H1 (cell line): ENCODE results near the gene C20orf96. TPM values are rescaled to one million over a fixed set of nuclear protein-coding genes. Genes with fewer than 3 reads are reported as not detected.

Experiments used
- CTCF ChIA-PET: fragments of 300-600 bp; sonication (Branson Sonifier 250); formaldehyde crosslinking; loops from one replicate; lab custom pipeline; 2021; ENCODE audit not compliant: partially characterized antibody; lab: Charles Lee
- POLR2A ChIA-PET: fragments of 300-600 bp; sonication (Branson Sonifier 250); formaldehyde crosslinking; loops from one replicate; lab custom pipeline; 2021; ENCODE audit warnings: inconsistent platforms; ENCODE audit not compliant: partially characterized antibody; lab: Charles Lee
- DNase-seq, 2 experiments: peaks; one replicate each; pipeline versions ENCODE4 v3.0.0 to v3.0.0-alpha.2; 2010 to 2022; ENCODE audit warnings: low spot score in 2 of 2, low read depth in 1 of 2, mixed read lengths in 1 of 2
- FAIRE-seq: peaks from 2 replicates; lab custom pipeline; 2011; peaks lifted over from hg19 to GRCh38; lab: Jason Lieb, UNC
- H2AFZ ChIP-seq: 2 replicates; pipeline ENCODE4 v1.8.1; 2012; ENCODE audit warnings: low read length, inconsistent platforms
- H2AK5ac ChIP-seq: 2 replicates; pipeline ENCODE4 v1.6.1; 2013; ENCODE audit warnings: low read depth, low read length
- H2BK120ac ChIP-seq: replicated peaks from 2 replicates; pipeline ENCODE3; 2013; ENCODE audit warnings: low read depth, low read length, inconsistent platforms
- H2BK12ac ChIP-seq: 2 replicates; pipeline ENCODE4 v1.6.1; 2013; ENCODE audit warnings: low read depth, low read length
- H2BK15ac ChIP-seq: 2 replicates; pipeline ENCODE4 v1.6.1; 2013; ENCODE audit warnings: low read length
- H2BK20ac ChIP-seq: 2 replicates; pipeline ENCODE4 v1.6.1; 2013; ENCODE audit warnings: low read length
- H2BK5ac ChIP-seq: 2 replicates; pipeline ENCODE4 v1.6.1; 2013; ENCODE audit warnings: low read depth, low read length
- H3K14ac ChIP-seq: 2 replicates; pipeline ENCODE4 v1.6.1; 2013; ENCODE audit warnings: inconsistent platforms; ENCODE audit not compliant: insufficient read length
- H3K18ac ChIP-seq: 2 replicates; pipeline ENCODE4 v1.6.1; 2013; ENCODE audit warnings: low read length; ENCODE audit errors: extremely low read depth
- H3K23ac ChIP-seq: 2 replicates; pipeline ENCODE4 v1.6.1; 2013; ENCODE audit warnings: inconsistent platforms; ENCODE audit not compliant: insufficient read length
- H3K23me2 ChIP-seq: 2 replicates; pipeline ENCODE4 v1.6.1; 2013; ENCODE audit warnings: low read depth, low read length
- H3K27ac ChIP-seq: 2 replicates; pipeline ENCODE4 v1.6.1; 2011; ENCODE audit warnings: low read depth, low read length, inconsistent platforms
- H3K27me3 ChIP-seq, 4 experiments: replicated peaks in 1 of 4; 1 replicate in 1 of 4; 2 replicates in 3 of 4; pipeline versions ENCODE4 v1.6.1 to v1.8.1; 2011 to 2013; ENCODE audit warnings: low read length in 3 of 4, mild to moderate bottlenecking in 3 of 4, inconsistent platforms in 2 of 4, mixed read lengths in 2 of 4, moderate library complexity in 1 of 4; ENCODE audit not compliant: control insufficient read depth in 3 of 4, insufficient read depth in 3 of 4; ENCODE audit errors: extremely low read depth in 1 of 4
- H3K36me3 ChIP-seq, 4 experiments: 2 replicates each; pipeline versions ENCODE4 v1.6.1 to v1.8.1; 2011 to 2013; ENCODE audit warnings: mild to moderate bottlenecking in 4 of 4, low read length in 3 of 4, moderate library complexity in 2 of 4, control low read depth in 1 of 4, inconsistent platforms in 1 of 4; ENCODE audit not compliant: insufficient read depth in 4 of 4, control insufficient read depth in 2 of 4
- H3K4ac ChIP-seq: replicated peaks from 2 replicates; pipeline ENCODE3; 2013; ENCODE audit warnings: low read length, low read depth, mixed read lengths, inconsistent platforms; ENCODE audit not compliant: insufficient read length
- H3K4me1 ChIP-seq, 4 experiments: replicated peaks in 1 of 4; 1 replicate in 1 of 4; 2 replicates in 3 of 4; pipeline versions ENCODE4 v1.6.1 to v1.8.1; 2011 to 2013; ENCODE audit warnings: low read length in 3 of 4, inconsistent platforms in 2 of 4, mixed read lengths in 1 of 4; ENCODE audit not compliant: insufficient read depth in 4 of 4, control insufficient read depth in 3 of 4
- H3K4me2 ChIP-seq, 2 experiments: 2 replicates each; pipeline versions ENCODE4 v1.6.1 to v1.8.1; 2011 to 2013; ENCODE audit warnings: low read depth in 2 of 2, low read length in 2 of 2, control low read depth in 1 of 2, inconsistent platforms in 1 of 2, mild to moderate bottlenecking in 1 of 2; ENCODE audit not compliant: insufficient read depth in 1 of 2
- H3K4me3 ChIP-seq, 4 experiments: fragments of 200-600, 300-600 bp in 1 of 4; sonication (generic), shearing (Covaris generic), sonication (Bioruptor Twin) in 1 of 4; 2 replicates each; pipeline versions ENCODE4 v1.5.1 to v1.8.1; 2011 to 2016; ENCODE audit warnings: low read length in 4 of 4, low read depth in 3 of 4, control low read depth in 2 of 4, inconsistent platforms in 2 of 4, mild to moderate bottlenecking in 2 of 4, mixed read lengths in 1 of 4, moderate library complexity in 1 of 4; ENCODE audit not compliant: insufficient read depth in 2 of 4; ENCODE audit errors: extremely low read depth in 1 of 4
- H3K56ac ChIP-seq: replicated peaks from 2 replicates; pipeline ENCODE3; 2013; ENCODE audit warnings: low read depth, mild to moderate bottlenecking, mixed read lengths, low read length, inconsistent platforms; ENCODE audit not compliant: insufficient read length
- H3K79me1 ChIP-seq: 2 replicates; pipeline ENCODE4 v1.6.1; 2013; ENCODE audit warnings: low read depth, low read length, control low read depth
- H3K79me2 ChIP-seq, 2 experiments: 2 replicates each; pipeline versions ENCODE4 v1.6.1 to v1.8.1; 2012 to 2013; ENCODE audit warnings: low read length in 2 of 2, mild to moderate bottlenecking in 2 of 2, inconsistent platforms in 1 of 2; ENCODE audit not compliant: insufficient read depth in 2 of 2, control insufficient read depth in 1 of 2
- H3K9ac ChIP-seq, 4 experiments: replicated peaks in 1 of 4; 1 replicate in 1 of 4; 2 replicates in 3 of 4; pipeline versions ENCODE4 v1.6.1 to v1.8.1; 2011 to 2013; ENCODE audit warnings: low read depth in 3 of 4, low read length in 3 of 4, control low read depth in 2 of 4, mild to moderate bottlenecking in 2 of 4, moderate library complexity in 2 of 4, inconsistent platforms in 1 of 4; ENCODE audit errors: extremely low read depth in 1 of 4
- H3K9me3 ChIP-seq, 2 experiments: 2 replicates each; pipeline versions ENCODE4 v1.6.1 to v1.8.1; 2012 to 2013; ENCODE audit warnings: mild to moderate bottlenecking in 2 of 2, moderate library complexity in 2 of 2, control low read depth in 1 of 2, inconsistent platforms in 1 of 2, low read depth in 1 of 2, low read length in 1 of 2, mixed read lengths in 1 of 2; ENCODE audit not compliant: insufficient read depth in 2 of 2
- H4K20me1 ChIP-seq, 2 experiments: replicated peaks in 1 of 2; 2 replicates each; pipeline versions ENCODE3 to v1.8.1; 2011 to 2013; ENCODE audit warnings: inconsistent platforms in 2 of 2, low read length in 2 of 2, mild to moderate bottlenecking in 1 of 2; ENCODE audit not compliant: insufficient read depth in 2 of 2, control insufficient read depth in 1 of 2
- H4K5ac ChIP-seq: 2 replicates; pipeline ENCODE4 v1.6.1; 2013; ENCODE audit warnings: low read length, low read depth, mixed read lengths, inconsistent platforms; ENCODE audit not compliant: insufficient read length
- H4K8ac ChIP-seq: 2 replicates; pipeline ENCODE4 v1.8.0; 2013; ENCODE audit warnings: mild to moderate bottlenecking, moderate library complexity, low read length, inconsistent platforms; ENCODE audit not compliant: insufficient read depth; ENCODE audit errors: extremely low read depth
- H4K91ac ChIP-seq: replicated peaks from 2 replicates; pipeline ENCODE3; 2013; ENCODE audit warnings: low read length, mixed read lengths, inconsistent platforms; ENCODE audit not compliant: insufficient read length
- BRCA1 ChIP-seq: IDR thresholded peaks from 2 replicates; pipeline ENCODE4 v1.6.1; 2012; ENCODE audit warnings: low read depth, low read length, improper control_type of control experiment
- KDM4A ChIP-seq: IDR thresholded peaks from one replicate; pipeline ENCODE4 v1.7.1; 2012; ENCODE audit warnings: low read depth, mild to moderate bottlenecking, moderate library complexity, low read length, inconsistent platforms; ENCODE audit not compliant: severe bottlenecking
- PHF8 ChIP-seq: fragments of 200-600 bp; sonication (generic); conservative IDR thresholded peaks from 2 replicates; pipeline ENCODE4 v1.7.1; 2012; ENCODE audit warnings: low read depth, mild to moderate bottlenecking, inconsistent platforms, low read length, moderate library complexity
- POLR2AphosphoS5 ChIP-seq: IDR thresholded peaks from 2 replicates; pipeline ENCODE4 v1.6.1; 2011; ENCODE audit warnings: low read depth, low read length
- RBBP5 ChIP-seq: IDR thresholded peaks from 2 replicates; pipeline ENCODE4 v1.7.1; 2012; ENCODE audit warnings: low read depth, mild to moderate bottlenecking, inconsistent platforms, low read length, moderate library complexity, borderline replicate concordance
- SIX5 ChIP-seq: IDR thresholded peaks from 2 replicates; pipeline ENCODE4 v1.6.1; 2011; ENCODE audit warnings: mild to moderate bottlenecking, low read depth, low read length
- SP1 ChIP-seq: IDR thresholded peaks from 2 replicates; pipeline ENCODE4 v1.6.1; 2011; ENCODE audit warnings: low read depth, low read length
- WGBS, 2 experiments: shearing (Covaris generic) in 1 of 2; methylation state at CpG; one replicate each; pipeline versions ENCODE4 v1.1.6 to v1.1.7; 2013 to 2015; ENCODE audit warnings: low lambda C conversion rate in 2 of 2, mixed read lengths in 2 of 2, inconsistent platforms in 1 of 2, low coverage in 1 of 2, missing lambda C conversion rate in 1 of 2; ENCODE audit not compliant: insufficient replicate concordance in 2 of 2, insufficient coverage in 1 of 2, insufficient read length in 1 of 2; ENCODE audit errors: extremely low coverage in 1 of 2, missing lambda C conversion rate in 1 of 2; 5-methylcytosine and 5-hydroxymethylcytosine counted together
- polyA plus RNA-seq, 7 experiments: library from polyadenylated mRNA; depleted of rRNA in 3 of 7; stranded (reverse) in 5 of 7; unstranded in 2 of 7; fragments of >200 nt in 5 of 7; fragments of 200-250 nt in 2 of 7; gene quantifications; 1 replicate in 5 of 7; 2 replicates in 1 of 7; 4 replicates in 1 of 7; pipeline versions ENCODE4 v1.2.1 to v1.2.3, GENCODE V29; 2011 to 2013; ENCODE audit warnings: missing spikeins in 2 of 7, mixed read lengths in 2 of 7
- total RNA-seq: library from RNA; stranded (reverse); fragmentation: NEBNext Ultra II Directional; extraction: Animal tissue kit (Norgen Biotek cat#: 25700); gene quantifications from 2 replicates; pipeline ENCODE4 v1.2.1, GENCODE V29; 2021
- TF ChIP-seq, protein P1 (sequence below): IDR thresholded peaks from 2 replicates; pipeline ENCODE4 v1.6.1; 2012; ENCODE audit warnings: inconsistent platforms

C20orf96 gene
- total and polyA plus RNA-seq, 2 of the 8 experiments (the other 6 are each of a cell fraction or from before 2014, with no cell fraction given): 19.2 to 21.0 TPM

DNA sequence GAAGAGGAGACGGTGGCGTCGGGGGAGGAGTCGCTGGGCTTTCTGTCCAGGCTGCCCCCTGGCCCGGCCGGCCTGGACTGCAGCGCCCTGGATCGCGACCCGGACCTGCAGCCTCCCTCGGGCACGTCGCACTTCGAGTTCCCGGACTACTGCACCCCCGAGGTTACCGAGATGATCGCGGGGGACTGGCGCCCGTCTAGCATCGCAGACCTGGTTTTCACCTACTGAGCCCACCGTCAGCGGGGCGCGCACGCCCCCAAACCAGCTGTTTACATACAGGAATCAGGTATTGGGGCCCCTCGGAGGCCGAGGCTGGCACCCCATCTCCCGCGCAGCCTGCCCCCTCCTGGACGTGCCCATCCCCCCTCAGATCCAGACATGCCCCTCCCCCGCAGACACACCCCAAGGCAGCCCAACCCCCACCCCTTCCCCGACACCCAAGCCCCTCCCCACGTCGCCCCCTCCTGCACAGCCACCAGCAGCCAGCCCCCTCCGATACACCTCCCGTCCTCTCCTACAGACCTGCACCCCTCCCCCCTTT is 36.2 kb upstream of the C20orf96 start:
- no peak overlapping the region for H3K23ac ChIP-seq
- no peak overlapping the region; the same call in 1 of the 2 replicates for H2BK12ac ChIP-seq
- peaks cover 0 to 3% (median 0%) of the 10 kb centered on the region in 4 experiments; a peak in 1 of 8 replicates for H3K36me3 ChIP-seq
- ChIA-PET CTCF (interaction anchor here (1.0 to 3.9 kb wide), 3 partner anchors 11 to 60 kb away, joined by 3 to 12 read pairs (median 3); no protein-coding TSS in a partner anchor), POLR2A (interaction anchor here (0.7 to 7.7 kb wide), 13 partner anchors 11 to 121 kb away, joined by 3 to 97 read pairs (median 6); partner anchors contain the start of gene NRSN2)
- peaks cover 19 to 30% of the 10 kb centered on the region in 2 experiments for H4K20me1 ChIP-seq
- H3K27ac ChIP-seq: peak overlapping the region; percentile 90
- peak overlapping the region; percentile 90 for H4K8ac ChIP-seq
- H3K56ac ChIP-seq: peak overlapping the region; percentile 67
- H3K79me2 ChIP-seq: peaks cover 7 to 31% of the 10 kb centered on the region in 2 experiments
- FAIRE-seq (no peak), DNase-seq (no peak)
- peaks cover 9% of the 10 kb centered on the region; the same call in 1 of the 2 replicates for H3K23me2 ChIP-seq
- peak overlapping the region; percentile 91 for H3K18ac ChIP-seq
- peak overlapping the region; percentile 81; the same call in 1 of the 2 replicates for H2BK15ac ChIP-seq
- no peak overlapping the region for H3K14ac ChIP-seq
- H2AK5ac ChIP-seq: no peak overlapping the region; the same call in 1 of the 2 replicates
- peak overlapping the region; percentile 76 for H3K4ac ChIP-seq
- peak overlapping the region; percentile 27 to 85 for H3K4me2 ChIP-seq
- H2BK20ac ChIP-seq: no peak overlapping the region; the same call in 1 of the 2 replicates
- WGBS, 2 experiments: 20% methylated on average over 1 of the region's 38 CpGs; no CpG with 5 or more reads in 1 of the 2 experiments
- H4K5ac ChIP-seq: peak overlapping the region; percentile 69
- peak overlapping the region; percentile 98 for H2BK5ac ChIP-seq
- H3K9me3 ChIP-seq: no peaks in the 10 kb centered on the region
- no peak for TF ChIP-seq KDM4A
- TF ChIP-seq POLR2AphosphoS5: peak; percentile 64; the same call in 1 of the 2 replicates
- no peak for TF ChIP-seq BRCA1
- TF ChIP-seq SP1: no peak
- no peak for TF ChIP-seq SIX5
- TF ChIP-seq PHF8: peak; percentile 36
- TF ChIP-seq, protein P1, sequence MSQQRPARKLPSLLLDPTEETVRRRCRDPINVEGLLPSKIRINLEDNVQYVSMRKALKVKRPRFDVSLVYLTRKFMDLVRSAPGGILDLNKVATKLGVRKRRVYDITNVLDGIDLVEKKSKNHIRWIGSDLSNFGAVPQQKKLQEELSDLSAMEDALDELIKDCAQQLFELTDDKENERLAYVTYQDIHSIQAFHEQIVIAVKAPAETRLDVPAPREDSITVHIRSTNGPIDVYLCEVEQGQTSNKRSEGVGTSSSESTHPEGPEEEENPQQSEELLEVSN: no peak
- 0 out of 2 replicates have a peak, but pooled peaks have one; percentile 70 for TF ChIP-seq RBBP5
- no peak overlapping the region for H2AFZ ChIP-seq
- H4K91ac ChIP-seq: peak overlapping the region; percentile 95
- peak overlapping the region; percentile 68 to 95 (median 91) for H3K4me3 ChIP-seq
- H3K79me1 ChIP-seq: peaks cover 12% of the 10 kb centered on the region
- H2BK120ac ChIP-seq: peak overlapping the region; percentile 68
- no peaks in the 10 kb centered on the region for H3K27me3 ChIP-seq
- H3K4me1 ChIP-seq: peaks cover 12 to 33% (median 21%) of the 10 kb centered on the region in 4 experiments
- H3K9ac ChIP-seq: peak overlapping the region; percentile 19 to 94 (median 90)
